ENCODE results near the gene DSC1.

The DSC1 gene

DNA sequence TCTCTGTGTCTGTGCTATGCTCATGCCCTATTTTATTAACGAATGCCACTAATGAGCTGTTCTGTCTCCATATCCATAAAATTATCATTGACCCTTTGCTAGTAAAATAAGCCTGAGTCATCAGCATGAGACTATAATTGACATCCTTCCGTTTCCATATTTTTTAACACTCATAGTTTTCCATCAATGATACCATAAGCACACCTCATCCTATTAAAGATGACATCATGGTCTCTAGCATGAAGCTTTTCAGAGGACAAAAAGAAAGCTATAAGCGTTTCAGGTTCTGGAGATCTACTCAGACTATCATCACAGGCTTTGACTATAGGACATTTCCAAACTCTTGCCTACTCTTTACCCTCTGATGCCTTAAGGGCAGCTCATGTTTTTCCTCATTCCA lies 59.2 kb downstream of the DSC1 start:
- DNase-seq (ENCODE audit: low read depth) = no peak

DNA sequence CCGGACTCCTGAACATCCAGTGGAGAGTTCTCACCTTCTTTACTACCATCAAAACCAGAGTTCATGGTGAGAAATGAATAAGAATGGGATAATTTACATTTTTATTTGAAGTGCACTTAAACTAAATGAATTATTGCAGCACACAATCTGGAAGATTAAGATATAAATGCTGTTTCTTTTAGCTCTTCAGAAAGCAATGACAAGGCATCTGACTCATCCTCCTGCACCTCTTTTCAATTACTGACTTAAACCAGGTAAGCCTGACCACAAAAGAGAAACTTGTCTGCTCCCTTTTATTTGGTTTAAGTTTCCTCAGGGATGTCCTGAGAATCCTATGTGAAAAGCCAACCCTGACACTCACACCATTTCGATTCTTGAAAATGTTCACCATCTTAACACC lies 59.7 kb downstream of the DSC1 start:
- DNase-seq (ENCODE audit: low read depth) = no peak

DNA sequence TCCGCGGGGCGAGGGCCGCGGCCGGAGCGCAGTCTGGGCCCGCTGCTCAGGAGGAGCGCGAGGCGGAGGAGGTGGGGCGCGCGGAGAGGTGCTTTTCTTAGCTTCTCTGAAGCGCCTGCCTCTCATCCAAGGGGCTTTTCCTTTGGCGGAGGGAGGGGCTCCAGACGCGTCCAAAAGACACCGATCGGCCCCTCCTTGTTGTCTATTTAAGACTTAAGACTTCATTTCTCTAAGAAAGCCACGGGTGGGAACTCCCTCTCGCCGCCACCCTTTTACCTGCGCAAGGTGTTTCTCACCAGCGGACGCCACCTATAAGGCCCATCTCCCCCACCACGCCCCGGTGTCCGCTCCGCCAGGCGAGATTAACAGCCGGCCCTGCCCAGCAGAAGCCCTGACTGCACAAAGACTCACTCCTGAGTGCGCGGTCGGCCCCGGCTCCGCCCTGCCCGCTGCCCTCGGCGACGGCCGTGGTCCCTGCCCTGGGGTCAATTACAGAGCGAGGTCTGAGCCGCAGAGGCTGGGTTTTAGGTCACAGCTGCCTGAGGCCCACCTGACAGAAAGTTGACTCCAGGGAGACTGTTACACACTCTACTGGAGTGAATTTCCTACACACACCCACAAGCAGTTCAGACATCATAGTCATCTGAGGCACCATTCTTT lies 60.5 kb downstream of the DSC1 start, which contains the start of gene DSC2:
Gene DSC2, minus strand, starts transcription at position 397 of the 660 bp plus-strand sequence. CDS start 450 bp downstream, outside the sequence.
- no peak for DNase-seq (ENCODE audit: low read depth)

DNA sequence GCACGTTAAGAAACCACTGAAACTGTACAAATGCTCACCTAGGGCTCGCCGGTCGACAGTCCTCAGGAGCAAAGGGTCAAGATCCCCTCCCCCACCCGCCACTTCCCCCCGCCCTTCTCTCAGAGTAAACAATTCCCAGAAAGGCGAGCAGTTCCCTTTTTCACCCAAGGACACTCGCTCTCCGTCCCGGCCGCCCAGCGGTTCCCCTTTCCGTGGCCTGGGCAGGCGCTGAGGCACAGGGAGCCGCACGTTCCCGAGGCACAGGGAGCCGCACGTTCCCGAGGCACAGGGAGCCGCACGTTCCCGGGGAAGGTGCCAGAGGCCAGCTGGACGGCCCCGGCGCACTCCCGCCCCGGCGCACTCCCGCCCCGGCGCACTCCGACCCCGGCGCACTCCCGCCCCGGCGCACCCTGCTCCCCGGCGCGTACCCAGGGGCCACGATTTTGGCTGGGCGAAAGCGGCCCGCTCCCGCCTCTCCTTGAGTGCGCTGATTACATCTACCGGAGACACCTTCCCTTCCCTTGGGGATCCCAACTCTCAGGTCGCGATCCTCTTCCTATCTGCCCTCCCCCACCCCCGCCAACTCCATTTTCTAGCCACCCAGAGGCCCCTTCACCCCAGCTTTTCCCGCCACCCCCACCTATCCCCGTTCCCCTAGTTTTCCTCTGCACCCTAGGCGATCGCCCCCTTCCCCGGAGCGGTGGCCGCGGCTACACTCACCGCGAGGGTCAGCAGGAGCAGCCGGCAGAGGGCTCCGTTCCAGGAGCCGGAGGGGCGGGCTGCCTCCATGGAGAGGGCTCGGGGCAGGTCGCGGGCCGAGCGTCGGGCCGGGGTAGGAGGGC lies 61.3 kb downstream of the DSC1 start:
- DNase-seq (ENCODE audit: low read depth) = no peak

DNA sequence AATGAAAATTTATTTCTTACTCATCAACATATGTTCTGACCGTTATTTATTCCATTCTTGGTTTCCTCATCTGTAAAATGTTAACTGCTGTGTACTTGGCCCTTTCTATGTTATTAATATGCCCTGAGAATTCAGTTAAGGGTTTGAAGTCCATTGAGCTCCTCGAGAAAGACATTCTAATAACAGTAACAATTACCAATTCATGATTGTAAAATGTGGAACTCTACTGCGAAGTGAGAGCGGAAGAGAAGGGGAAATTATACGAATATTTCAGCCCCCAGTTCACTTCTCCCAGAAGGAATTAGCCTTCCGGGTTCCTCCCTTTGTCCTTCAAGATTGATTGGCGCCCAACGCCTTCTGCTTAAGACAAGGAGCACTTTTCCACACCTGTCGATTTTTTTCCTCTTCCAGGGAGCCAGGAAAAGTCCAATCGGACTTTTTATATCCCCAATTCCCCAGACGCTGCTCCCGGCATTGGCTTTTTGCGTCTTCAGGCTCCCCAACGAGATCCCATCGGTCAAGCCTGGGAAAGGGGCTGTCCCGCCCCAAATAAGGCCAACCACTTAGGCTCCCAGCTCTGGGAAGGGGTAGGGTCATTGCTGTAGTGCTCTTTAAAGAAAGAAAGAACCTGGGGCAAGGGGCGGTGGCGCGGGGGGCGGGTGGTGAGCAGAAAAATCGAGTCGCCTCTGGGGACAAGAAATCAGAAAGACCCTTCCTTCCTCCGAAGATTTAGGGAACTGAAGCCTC lies 62.0 kb downstream of the DSC1 start:
- DNase-seq (ENCODE audit: low read depth) = no peak

DNA sequence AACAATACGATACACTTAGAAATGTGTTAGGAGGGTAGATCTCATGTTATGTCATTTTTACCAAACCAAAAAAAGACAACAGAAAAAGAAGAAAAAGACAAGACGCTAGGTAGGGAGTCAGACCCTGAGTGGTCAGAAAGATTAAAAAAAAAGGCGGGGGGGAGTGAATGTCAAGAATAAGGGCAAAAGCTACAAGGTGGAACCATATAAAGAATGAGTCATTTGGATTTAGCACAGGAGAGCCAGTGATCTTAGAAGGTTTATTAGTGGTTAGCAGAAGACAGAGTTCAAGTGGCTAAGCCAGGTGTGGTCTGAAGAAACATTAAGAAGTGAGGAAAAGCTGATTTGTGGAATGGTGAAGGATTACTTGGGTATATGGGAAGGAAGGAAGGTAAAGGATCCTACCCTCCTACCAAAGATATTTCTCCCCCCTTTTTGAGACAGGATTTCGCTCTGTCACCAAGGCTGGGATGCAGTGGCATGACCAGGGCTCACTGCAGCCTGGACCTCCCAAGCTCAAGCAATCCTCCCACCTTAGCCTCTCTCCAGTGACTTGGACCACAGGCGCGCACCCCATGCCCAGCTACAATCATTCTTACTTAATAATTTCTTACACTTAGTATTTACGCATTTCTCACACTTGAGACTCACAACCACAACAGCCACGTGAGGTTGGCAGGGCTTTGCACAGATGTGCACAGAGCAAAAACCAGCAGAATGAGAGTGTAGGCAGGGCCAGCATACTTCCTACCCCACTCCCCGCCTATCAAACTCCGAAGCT lies 63.0 kb downstream of the DSC1 start:
- DNase-seq (ENCODE audit: low read depth) = no peak

DNA sequence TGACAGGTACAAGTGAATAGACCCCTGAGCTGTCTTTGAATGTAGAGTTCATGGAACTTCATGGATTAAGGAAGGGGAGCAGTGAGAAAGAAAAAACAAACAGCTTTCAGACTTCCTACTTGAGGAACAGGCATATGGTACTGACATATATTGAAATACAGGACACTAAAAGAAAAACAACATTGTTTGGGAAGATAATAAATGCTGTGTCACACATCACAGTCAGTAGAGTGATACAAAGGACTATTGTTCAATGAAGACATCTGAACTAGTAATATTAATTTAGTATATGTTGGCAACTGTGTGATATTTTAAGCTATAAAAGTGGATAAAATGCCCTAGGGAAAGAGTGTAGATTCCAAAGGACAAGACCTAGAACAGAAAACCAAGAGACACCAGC lies 63.8 kb downstream of the DSC1 start:
- no peak for DNase-seq (ENCODE audit: low read depth)

DNA sequence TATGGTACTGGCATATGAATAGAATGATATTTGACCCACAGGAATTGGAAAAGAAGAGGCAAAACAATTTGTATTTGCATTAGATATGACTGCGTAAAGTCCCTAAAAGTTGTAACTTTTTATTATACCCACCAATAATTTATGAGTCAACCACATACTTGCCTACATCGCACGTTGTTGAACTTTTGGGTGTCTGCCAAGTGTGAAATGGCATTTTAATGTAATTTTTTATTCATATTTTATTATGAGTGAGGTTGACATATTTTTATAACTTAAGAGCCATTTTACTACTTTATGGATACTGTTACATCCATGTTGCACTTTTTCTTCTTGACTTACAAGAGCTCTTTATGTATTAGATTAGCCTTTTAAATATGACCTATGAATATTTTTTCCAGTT lies 65.0 kb downstream of the DSC1 start:
- DNase-seq (ENCODE audit: low read depth) = no peak

DNA sequence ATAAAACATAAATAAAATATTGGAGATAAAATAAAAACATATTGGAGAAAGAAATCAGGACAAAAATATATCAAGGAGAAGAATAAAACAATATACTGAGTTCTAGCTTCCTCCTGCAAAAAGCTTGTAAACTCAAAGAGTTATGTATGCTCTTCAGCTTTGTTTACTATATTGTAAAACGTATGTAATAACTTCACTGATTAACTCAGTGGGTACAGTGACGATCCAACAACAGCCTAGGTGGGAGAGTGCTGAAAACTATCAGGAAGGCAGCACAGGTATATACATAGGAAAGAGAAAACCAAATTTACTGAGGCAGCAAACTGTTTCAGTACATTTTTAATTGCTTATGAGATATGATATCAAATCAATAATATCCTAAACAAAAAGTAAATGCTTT lies 68.8 kb downstream of the DSC1 start:
- DNase-seq (ENCODE audit: low read depth) = no peak

DNA sequence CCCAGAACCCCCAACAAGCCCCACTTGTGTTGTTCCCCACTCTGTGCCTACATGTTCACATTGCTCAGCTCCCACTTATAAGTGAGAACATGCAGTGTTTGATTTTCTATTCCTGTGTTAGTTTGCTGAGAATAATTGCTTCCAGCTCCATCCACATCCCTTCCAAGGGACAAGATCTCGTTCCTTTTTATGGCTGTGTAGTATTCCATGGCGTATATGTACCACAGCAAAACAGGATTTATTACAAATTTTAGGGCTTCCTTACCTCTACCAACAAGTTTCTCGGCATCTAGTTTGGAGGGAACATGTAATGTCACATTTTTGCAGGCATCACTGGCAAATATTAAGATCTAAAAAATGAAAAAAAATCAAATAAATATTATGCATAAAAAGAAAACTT lies 69.4 kb downstream of the DSC1 start:
- DNase-seq (ENCODE audit: low read depth) = no peak

DNA sequence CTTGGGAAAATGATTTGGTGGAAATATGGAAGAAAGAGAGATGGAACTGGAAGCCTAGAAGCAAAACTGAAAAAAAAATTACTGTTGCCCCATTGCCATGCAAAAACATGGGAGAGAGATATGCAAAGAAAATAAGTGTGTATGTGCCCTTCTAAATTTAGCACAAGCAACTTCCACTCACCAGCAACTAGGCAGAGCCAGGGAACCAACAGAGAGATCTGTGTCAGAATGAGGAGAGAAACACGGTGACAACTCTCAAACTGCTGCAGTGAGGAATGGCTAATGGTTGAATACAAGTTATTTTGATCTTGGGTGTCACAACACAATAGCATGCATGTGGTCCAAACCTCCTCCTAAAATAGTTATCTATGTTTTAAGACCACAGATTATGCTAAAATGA lies 71.3 kb downstream of the DSC1 start:
- DNase-seq (ENCODE audit: low read depth) = no peak

DNA sequence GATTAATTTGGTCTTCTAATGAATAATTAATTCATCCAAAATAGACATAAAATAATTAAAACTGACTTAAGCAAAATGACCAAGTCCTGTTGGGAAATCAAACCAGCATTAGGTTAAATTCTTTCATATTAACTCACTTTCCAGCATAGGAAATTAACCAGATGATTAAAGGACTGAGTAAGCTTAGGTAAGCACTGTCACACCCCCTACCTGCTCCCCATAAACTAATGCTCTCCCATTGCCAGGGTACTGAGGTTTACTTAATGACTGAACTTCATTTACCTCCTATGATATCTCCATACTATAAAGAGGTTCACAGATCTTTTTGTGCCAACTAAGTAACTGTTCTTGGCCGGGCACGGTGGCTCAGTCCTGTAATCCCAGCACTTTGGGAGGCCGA lies 74.1 kb downstream of the DSC1 start:
- DNase-seq (ENCODE audit: low read depth) = no peak

DNA sequence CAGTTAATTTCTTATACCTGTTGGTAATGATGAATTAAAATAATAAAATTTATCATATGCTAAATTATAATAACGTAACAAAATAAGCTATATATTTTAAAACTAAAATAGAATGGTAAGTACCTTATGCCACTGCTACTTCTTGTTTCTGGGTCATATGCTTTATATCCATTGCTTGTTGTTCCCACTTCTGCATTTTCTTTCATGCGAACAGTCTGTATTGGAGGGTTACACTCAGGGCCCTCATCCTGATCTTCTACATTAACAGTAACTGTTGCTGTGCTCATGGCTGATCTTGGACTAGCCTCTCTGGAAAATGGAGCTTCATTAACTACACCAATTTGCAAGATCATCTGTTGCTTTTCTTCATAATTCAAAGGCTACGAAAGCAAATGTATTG lies 82.7 kb downstream of the DSC1 start:
- DNase-seq (ENCODE audit: low read depth) = no peak
